Measurements from ENCODE around the gene LRG1.

GRCh38 chr19:4517451-4518057 lies 22.3 kb downstream of the LRG1 start:
- no peak for TF ChIP-seq CTCF (IDR thresholded peaks at IDR 0.05; ENCODE audit: insufficient read depth, low read length, poor library complexity, severe bottlenecking)
- no peak for TF ChIP-seq EZH2phosphoT487 (conservative IDR thresholded peaks at IDR 0.05; ENCODE audit: low read length)
